HepG2 (cell line): ENCODE measurements around the gene TOB1. TPM values are rescaled to one million over a fixed set of nuclear protein-coding genes. Genes with fewer than 3 reads are reported as not detected.
"Not testable (repeated sequence)": the region's sequence is repeated elsewhere in the genome, so short reads cannot be mapped to it uniquely, and the experiment has no call there.

ENCODE experiments used
- ATAC-seq: fragments of 200-7000 bp; cut with Tn5 transposase; 3 replicates; pipeline ENCODE4 v1.9.1; 2020; ENCODE audit warnings: mild to moderate bottlenecking, moderate library complexity
- BruUV-seq: library from RNA; stranded (reverse); fragments of 400-500 nt; replicated peaks from 2 replicates; lab custom pipeline; 2021; lab: Mats Ljungman, UMichigan
- CTCF ChIA-PET: fragments of 300-600 bp; formaldehyde crosslinking; extraction: SDS; loops from one replicate; lab custom pipeline; 2021; ENCODE audit warnings: low total read pairs, inconsistent platforms, low intra/inter-chr PET ratio; lab: Yijun Ruan, JAX
- POLR2A ChIA-PET: fragments of 350-600 bp; sonication (Branson Sonifier 250); formaldehyde crosslinking; loops from one replicate; lab custom pipeline; 2020; ENCODE audit warnings: antibody characterized with exemption, inconsistent platforms; lab: Yijun Ruan, JAX
- DNase-seq: peaks from one replicate; pipeline ENCODE4 v3.0.0-alpha.2; 2015; ENCODE audit warnings: low spot score
- FAIRE-seq: peaks from 3 replicates; lab custom pipeline; 2011; peaks lifted over from hg19 to GRCh38; lab: Jason Lieb, UNC
- H2AFZ ChIP-seq: one replicate; pipeline ENCODE4 v1.6.1; 2011; ENCODE audit warnings: low read length, inconsistent platforms
- H3K27ac ChIP-seq: fragments of 300-600 bp; 3 replicates; pipeline ENCODE4 v1.8.0; 2011; ENCODE audit warnings: mixed run types, mild to moderate bottlenecking, mixed read lengths, low read length, inconsistent platforms; ENCODE audit not compliant: insufficient read depth; ENCODE audit errors: extremely low read length
- H3K27me3 ChIP-seq, 2 experiments: fragments of 200-600 bp in 1 of 2; 2 replicates in 1 of 2; 3 replicates in 1 of 2; pipeline versions ENCODE4 v1.6.0 to v1.8.0; 2011; ENCODE audit warnings: low read length in 2 of 2, mild to moderate bottlenecking in 2 of 2, moderate library complexity in 2 of 2, inconsistent platforms in 1 of 2; ENCODE audit not compliant: insufficient read depth in 2 of 2, control insufficient read depth in 1 of 2
- H3K36me3 ChIP-seq, 2 experiments: fragments of 200-600 bp in 1 of 2; replicated peaks in 1 of 2; 2 replicates in 1 of 2; 3 replicates in 1 of 2; pipeline versions ENCODE4 v1.5.1 to v1.8.0; 2011; ENCODE audit warnings: low read length in 2 of 2, inconsistent platforms in 1 of 2; ENCODE audit not compliant: insufficient read depth in 2 of 2, control insufficient read depth in 1 of 2
- H3K4me1 ChIP-seq: 2 replicates; pipeline ENCODE4 v1.5.1; 2012; ENCODE audit warnings: low read length, inconsistent platforms; ENCODE audit not compliant: insufficient read depth
- H3K4me2 ChIP-seq: 2 replicates; pipeline ENCODE4 v1.6.0; 2011; ENCODE audit warnings: low read depth, low read length, inconsistent platforms
- H3K4me3 ChIP-seq, 3 experiments: fragments of 200-600 bp in 1 of 3; sonication (generic), shearing (Covaris generic) in 1 of 3; replicated peaks in 1 of 3; 2 replicates each; pipeline ENCODE4 v1.5.1; 2011 to 2016; ENCODE audit warnings: low read length in 3 of 3, inconsistent platforms in 2 of 3, low read depth in 2 of 3, mild to moderate bottlenecking in 2 of 3, control low read depth in 1 of 3, mixed read lengths in 1 of 3; ENCODE audit not compliant: insufficient read depth in 1 of 3
- H3K79me2 ChIP-seq: one replicate; pipeline ENCODE4 v1.6.1; 2011; ENCODE audit warnings: low read length, inconsistent platforms; ENCODE audit not compliant: insufficient read depth
- H3K9ac ChIP-seq: 2 replicates; pipeline ENCODE4 v1.6.0; 2011; ENCODE audit warnings: mild to moderate bottlenecking, low read depth, low read length, inconsistent platforms; ENCODE audit not compliant: insufficient read depth
- H3K9me3 ChIP-seq: 2 replicates; pipeline ENCODE4 v1.5.1; 2012; ENCODE audit warnings: mild to moderate bottlenecking, low read length
- H4K20me1 ChIP-seq: 2 replicates; pipeline ENCODE4 v1.6.0; 2011; ENCODE audit warnings: inconsistent platforms, mild to moderate bottlenecking, low read length, moderate library complexity; ENCODE audit not compliant: insufficient read depth
- CBX5 ChIP-seq: sonication (generic); formaldehyde crosslinking; IDR thresholded peaks from 2 replicates; pipeline ENCODE4 v1.4.0; 2020; ENCODE audit warnings: missing genetic modification reagents, borderline replicate concordance
- CEBPG ChIP-seq: IDR thresholded peaks from 2 replicates; pipeline ENCODE4 v1.6.1; 2016
- ETV6 ChIP-seq: sonication (generic); formaldehyde crosslinking; conservative IDR thresholded peaks from 2 replicates; pipeline ENCODE4 v1.4.0; 2020; ENCODE audit warnings: missing genetic modification reagents
- HMG20A ChIP-seq: IDR thresholded peaks from 2 replicates; pipeline ENCODE4 v1.6.1; 2016; ENCODE audit warnings: borderline replicate concordance
- HMG20B ChIP-seq: conservative IDR thresholded peaks from 2 replicates; pipeline ENCODE4 v1.6.1; 2016; ENCODE audit warnings: missing genetic modification reagents, missing compliant biosample characterization
- HNRNPK ChIP-seq: fragments of 200-400 bp; formaldehyde crosslinking; IDR thresholded peaks from 2 replicates; pipeline ENCODE4 v1.6.1; 2018; ENCODE audit warnings: low read length, low read depth, moderate library complexity, mild to moderate bottlenecking; ENCODE audit not compliant: poor library complexity, severe bottlenecking
- PAWR ChIP-seq: sonication (generic); formaldehyde crosslinking; IDR thresholded peaks from 2 replicates; pipeline ENCODE4 v1.4.0; 2020; ENCODE audit warnings: missing genetic modification reagents, mild to moderate bottlenecking, borderline replicate concordance
- PCBP1 ChIP-seq: fragments of 200-400 bp; formaldehyde crosslinking; IDR thresholded peaks from 2 replicates; pipeline ENCODE4 v1.6.1; 2017; ENCODE audit warnings: mild to moderate bottlenecking, low read depth, low read length, borderline replicate concordance
- SAP130 ChIP-seq: IDR thresholded peaks from 2 replicates; pipeline ENCODE4 v1.6.1; 2016; ENCODE audit warnings: low read depth
- SRSF1 ChIP-seq: fragments of 200-400 bp; formaldehyde crosslinking; optimal IDR thresholded peaks from 2 replicates; pipeline ENCODE3; 2017; ENCODE audit warnings: mild to moderate bottlenecking, low read depth, low read length, moderate library complexity
- U2AF2 ChIP-seq: fragments of 200-400 bp; formaldehyde crosslinking; IDR thresholded peaks from 2 replicates; pipeline ENCODE4 v1.6.1; 2017; ENCODE audit warnings: low read depth, mild to moderate bottlenecking, low read length
- YEATS4 ChIP-seq: sonication (generic); formaldehyde crosslinking; IDR thresholded peaks from 2 replicates; pipeline ENCODE4 v1.4.0; 2020; ENCODE audit warnings: missing genetic modification reagents, borderline replicate concordance
- ZBTB25 ChIP-seq: IDR thresholded peaks from 2 replicates; pipeline ENCODE4 v1.6.1; 2018; ENCODE audit warnings: missing genetic modification reagents
- ZBTB43 ChIP-seq: sonication (generic); formaldehyde crosslinking; conservative IDR thresholded peaks from 2 replicates; pipeline ENCODE4 v1.4.0; 2020; ENCODE audit warnings: missing genetic modification reagents
- ZNF382 ChIP-seq: sonication (generic); formaldehyde crosslinking; IDR thresholded peaks from 2 replicates; pipeline ENCODE4 v1.5.0; 2020; ENCODE audit warnings: missing genetic modification reagents, mild to moderate bottlenecking, borderline replicate concordance
- WGBS: methylation state at CpG from one replicate; pipeline ENCODE4 v1.1.6; 2017; ENCODE audit warnings: low lambda C conversion rate; 5-methylcytosine and 5-hydroxymethylcytosine counted together
- in situ Hi-C: cut with HindIII; loops from 2 replicates; pipeline ENCODE4 v1.10.0; 2017; ENCODE audit warnings: low pct_unique_long_range_greater_than_20kb; ENCODE audit not compliant: extremely low pct_ligation_motif_present
- intact Hi-C: fragments of 100-400 bp; cut with micrococcal nuclease; formaldehyde crosslinking; loops from one replicate; pipeline ENCODE4 v1.10.0; 2022; ENCODE audit not compliant: unreplicated experiment
- polyA plus RNA-seq, 8 experiments: library from polyadenylated mRNA; depleted of rRNA in 3 of 8; stranded (reverse) in 7 of 8; unstranded in 1 of 8; fragments of >200 nt; fragmentation: Illumina TruSeq in 4 of 8; extraction: Trizol in 4 of 8; gene quantifications; 2 replicates each; pipeline versions ENCODE4 v1.2.1 to v1.2.3, GENCODE V29; 2011 to 2016; ENCODE audit warnings: low read depth in 4 of 8, missing spikeins in 1 of 8, mixed read lengths in 1 of 8; ENCODE audit not compliant: insufficient read depth in 1 of 8
- total RNA-seq, 5 experiments: library from RNA; depleted of rRNA; stranded (reverse); fragments of >200 nt; fragmentation: Illumina TruSeq; extraction: Trizol; gene quantifications; 2 replicates each; pipeline ENCODE4 v1.2.3, GENCODE V29; 2016; ENCODE audit warnings: low read depth in 1 of 5

TOB1 gene
- total and polyA plus RNA-seq, 2 of the 13 experiments (the other 11 are each of a cell fraction or from before 2014, with no cell fraction given), result 21.9 to 57.7 TPM

- TF ChIP-seq CEBPG (CRISPR knock-in tag) (peak; percentile 61), SAP130 (peak; percentile 23; the same call in 1 of the 2 replicates), YEATS4 (no peak)
- TF ChIP-seq, all 625 proteins: peak for 6
Observed at GRCh38 chr17:50877838-50878237, 11.7 kb upstream of the TOB1 start (continued).

- CTCF ChIA-PET, H3K79me2 ChIP-seq, H4K20me1 ChIP-seq, H3K27ac ChIP-seq, H3K36me3 ChIP-seq, intact Hi-C loops, H3K27me3 ChIP-seq, H3K9me3 ChIP-seq, FAIRE-seq, DNase-seq, ATAC-seq, BruUV-seq, H3K4me3 ChIP-seq, H3K9ac ChIP-seq, H2AFZ ChIP-seq, H3K4me2 ChIP-seq, in situ Hi-C loops: not testable (repeated sequence)
- H3K4me1 ChIP-seq, result peaks cover 15% of the 10 kb centered on the region
- POLR2A ChIA-PET, result interaction anchor here (5.5 kb wide), 1 partner anchor 11 kb away, joined by 56 read pairs; the partner anchor contains the start of gene TOB1
- 95% methylated on average over 9 of the region's 9 CpGs for WGBS
Observed at GRCh38 chr17:50877042-50877441, 10.9 kb upstream of the TOB1 start.

- ATAC-seq (no peak), FAIRE-seq (no peak)
- no peak overlapping the region for H2AFZ ChIP-seq
- H3K9me3 ChIP-seq, result peaks cover 3% of the 10 kb centered on the region; the same call in 1 of the 2 replicates
- no peaks in the 10 kb centered on the region for H3K79me2 ChIP-seq
- H3K27me3 ChIP-seq, result no peaks in the 10 kb centered on the region
- TF ChIP-seq ETV6 (CRISPR knock-in tag) (no peak), PAWR (CRISPR knock-in tag) (no peak), HMG20A (CRISPR knock-in tag) (no peak), ZBTB25 (CRISPR knock-in tag) (no peak), SRSF1 (no peak), HMG20B (CRISPR knock-in tag) (no peak), ZNF382 (no peak), U2AF2 (no peak), HNRNPK (peak; percentile 92), CBX5 (CRISPR knock-in tag) (no peak), PCBP1 (0 out of 2 replicates have a peak, but pooled peaks have one; percentile 53), ZBTB43 (CRISPR knock-in tag) (no peak)
- TF ChIP-seq, all 625 proteins: peak for 2
- no peak overlapping the region for H3K9ac ChIP-seq
- in situ Hi-C loops, result no loop called here
- intact Hi-C loops, result no loop called here
- no peak overlapping the region for H3K4me3 ChIP-seq
- POLR2A ChIA-PET, result interaction anchor here (5.5 kb wide), 1 partner anchor 9 kb away, joined by 56 read pairs; the partner anchor contains the start of gene TOB1
- H3K4me2 ChIP-seq, result no peak overlapping the region
- 87% methylated on average over 2 of the region's 2 CpGs for WGBS
- H3K27ac ChIP-seq, result no peak overlapping the region
- no peak for DNase-seq
- no peaks in the 10 kb centered on the region for H3K36me3 ChIP-seq
- CTCF ChIA-PET, result no interaction called here
- H4K20me1 ChIP-seq, result no peaks in the 10 kb centered on the region
- BruUV-seq, result no TSS peak
- peaks cover 24% of the 10 kb centered on the region for H3K4me1 ChIP-seq
Observed at GRCh38 chr17:50875074-50875473, 8.9 kb upstream of the TOB1 start.
